Natural killer cell (primary cell): Measurements from ENCODE around the gene IL22RA1. TPM values are rescaled to one million over a fixed set of nuclear protein-coding genes. Genes with fewer than 3 reads are reported as not detected.

Experiments used
- ATAC-seq, 3 donors: fragments of 150-1000 bp in 2 of 3; fragments of 200-7000 bp in 1 of 3; cut with Tn5 transposase; 1 replicate in 1 of 3; 2 replicates in 2 of 3; pipeline ENCODE4 v1.10.0; 2021; ENCODE audit warnings: mild to moderate bottlenecking in 2 of 3, moderate library complexity in 2 of 3
- DNase-seq, 2 donors: peaks; one replicate each; pipeline versions ENCODE4 v3.0.0 to v3.0.0-alpha.2; 2013 to 2021; ENCODE audit warnings: mixed read lengths in 1 of 2
- H3K27ac ChIP-seq: one replicate; pipeline ENCODE4 v1.5.1; 2013; ENCODE audit warnings: mild to moderate bottlenecking, low read length
- H3K27me3 ChIP-seq: one replicate; pipeline ENCODE4 v1.6.1; 2013; ENCODE audit warnings: low read length; ENCODE audit not compliant: control insufficient read depth, insufficient read depth
- H3K36me3 ChIP-seq: one replicate; pipeline ENCODE4 v1.6.1; 2013; ENCODE audit warnings: low read length; ENCODE audit not compliant: control insufficient read depth, insufficient read depth
- H3K4me1 ChIP-seq: one replicate; pipeline ENCODE4 v1.6.1; 2013; ENCODE audit warnings: low read length; ENCODE audit not compliant: control insufficient read depth, insufficient read depth
- H3K4me3 ChIP-seq: one replicate; pipeline ENCODE4 v1.5.1; 2013; ENCODE audit warnings: low read length
- H3K9me3 ChIP-seq: one replicate; pipeline ENCODE4 v1.6.1; 2013; ENCODE audit warnings: low read length; ENCODE audit not compliant: control insufficient read depth, insufficient read depth
- H3K27ac Mint-ChIP-seq, 2 donors: one replicate each; pipeline ENCODE4 v1.8.0; 2022; ENCODE audit warnings: mild to moderate bottlenecking in 2 of 2, mixed read lengths in 2 of 2, moderate library complexity in 1 of 2
- H3K27me3 Mint-ChIP-seq, 2 donors: one replicate each; pipeline ENCODE4 v1.8.0; 2022; ENCODE audit warnings: low read depth in 2 of 2, mixed read lengths in 2 of 2
- H3K36me3 Mint-ChIP-seq: one replicate; pipeline ENCODE4 v1.8.0; 2022; ENCODE audit warnings: mixed read lengths
- H3K4me1 Mint-ChIP-seq, 2 donors: one replicate each; pipeline ENCODE4 v1.8.0; 2022; ENCODE audit warnings: mixed read lengths in 2 of 2
- H3K4me3 Mint-ChIP-seq: one replicate; pipeline ENCODE4 v1.8.0; 2022; ENCODE audit warnings: mild to moderate bottlenecking, moderate library complexity, mixed read lengths
- H3K9me3 Mint-ChIP-seq, 2 donors: one replicate each; pipeline ENCODE4 v1.8.0; 2022; ENCODE audit warnings: mixed read lengths in 2 of 2
- WGBS: methylation state at CpG from one replicate; pipeline ENCODE4 v1.1.7; 2013; ENCODE audit warnings: missing lambda C conversion rate; ENCODE audit not compliant: insufficient coverage; 5-methylcytosine and 5-hydroxymethylcytosine counted together
- intact Hi-C: fragments of 100-400 bp; cut with micrococcal nuclease; formaldehyde crosslinking; loops from one replicate; pipeline ENCODE4 v1.14.2; 2022
- total RNA-seq, 4 donors: library from RNA; stranded (reverse); fragments of 120-200 nt in 1 of 4; gene quantifications; one replicate each; pipeline versions ENCODE4 v1.2.3 to v1.2.4, GENCODE V29; 2013 to 2022
- TF ChIP-seq, protein P1 (sequence below): fragments of 200-600 bp; IDR thresholded peaks from one replicate; pipeline ENCODE4 v1.8.0; 2022; ENCODE audit warnings: antibody characterized with exemption

Gene IL22RA1
- total RNA-seq, 3 donors from 2014 or later (not counting 1 experiment from before 2014, with no cell fraction given), result not detected

DNA sequence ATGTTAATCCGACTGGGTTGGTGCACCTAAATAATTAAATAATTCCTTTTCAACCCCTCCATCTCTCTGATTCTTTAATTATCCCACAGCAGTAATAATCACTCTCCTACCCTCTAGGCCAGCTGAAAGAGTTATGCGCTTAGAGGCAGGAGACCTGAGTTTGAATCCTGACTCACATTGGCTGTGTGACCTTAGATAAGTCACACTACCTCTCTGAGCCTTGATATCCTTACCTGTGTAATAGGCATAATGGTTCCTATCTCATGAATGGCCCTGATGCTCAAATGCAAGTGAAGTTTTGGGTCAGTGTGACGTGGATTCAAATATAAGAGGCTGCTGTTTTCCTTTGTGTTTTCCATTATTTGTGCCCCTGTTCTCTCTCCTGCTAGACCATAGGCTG is 39.1 kb downstream of the IL22RA1 start:
- intact Hi-C loops, result no loop called here
- DNase-seq (no peak), ATAC-seq (no peak)
- Mint-ChIP-seq H3K4me1 (no peaks in the 10 kb centered on the region), H3K9me3 (no peaks in the 10 kb centered on the region), H3K27me3 (no peaks in the 10 kb centered on the region), H3K36me3 (no peaks in the 10 kb centered on the region), H3K4me3 (no peak overlapping the region), H3K27ac (no peak overlapping the region)
- Histone ChIP-seq H3K4me3 (no peak overlapping the region), H3K9me3 (no peaks in the 10 kb centered on the region), H3K27ac (no peak overlapping the region), H3K27me3 (no peaks in the 10 kb centered on the region), H3K36me3 (no peaks in the 10 kb centered on the region), H3K4me1 (no peaks in the 10 kb centered on the region)
- TF ChIP-seq, protein P1, sequence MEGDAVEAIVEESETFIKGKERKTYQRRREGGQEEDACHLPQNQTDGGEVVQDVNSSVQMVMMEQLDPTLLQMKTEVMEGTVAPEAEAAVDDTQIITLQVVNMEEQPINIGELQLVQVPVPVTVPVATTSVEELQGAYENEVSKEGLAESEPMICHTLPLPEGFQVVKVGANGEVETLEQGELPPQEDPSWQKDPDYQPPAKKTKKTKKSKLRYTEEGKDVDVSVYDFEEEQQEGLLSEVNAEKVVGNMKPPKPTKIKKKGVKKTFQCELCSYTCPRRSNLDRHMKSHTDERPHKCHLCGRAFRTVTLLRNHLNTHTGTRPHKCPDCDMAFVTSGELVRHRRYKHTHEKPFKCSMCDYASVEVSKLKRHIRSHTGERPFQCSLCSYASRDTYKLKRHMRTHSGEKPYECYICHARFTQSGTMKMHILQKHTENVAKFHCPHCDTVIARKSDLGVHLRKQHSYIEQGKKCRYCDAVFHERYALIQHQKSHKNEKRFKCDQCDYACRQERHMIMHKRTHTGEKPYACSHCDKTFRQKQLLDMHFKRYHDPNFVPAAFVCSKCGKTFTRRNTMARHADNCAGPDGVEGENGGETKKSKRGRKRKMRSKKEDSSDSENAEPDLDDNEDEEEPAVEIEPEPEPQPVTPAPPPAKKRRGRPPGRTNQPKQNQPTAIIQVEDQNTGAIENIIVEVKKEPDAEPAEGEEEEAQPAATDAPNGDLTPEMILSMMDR, result no peak
- WGBS, result 94% methylated on average over 3 of the region's 3 CpGs

DNA sequence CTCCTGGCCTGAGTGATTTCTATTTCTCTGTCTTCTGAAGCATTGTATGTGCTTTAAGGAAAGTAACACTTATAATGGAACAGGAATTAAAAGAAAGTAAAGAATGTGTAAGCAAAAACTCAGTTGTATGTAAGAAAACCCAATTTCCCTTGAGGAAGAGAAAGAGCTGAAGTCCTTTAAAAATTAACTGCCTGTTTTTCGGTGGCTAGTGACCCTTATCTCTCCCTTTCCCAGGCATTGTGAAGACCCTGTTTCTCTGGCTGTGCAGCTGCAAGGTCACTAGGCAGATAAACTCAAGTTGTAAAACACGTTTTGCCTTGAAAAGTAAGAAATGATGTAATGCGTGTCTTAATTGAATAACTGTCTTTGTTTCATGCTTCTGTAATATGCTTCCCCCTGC is 39.5 kb downstream of the IL22RA1 start:
- DNase-seq, result no peak
- Histone ChIP-seq H3K27ac (no peak overlapping the region), H3K4me1 (no peaks in the 10 kb centered on the region), H3K9me3 (no peaks in the 10 kb centered on the region), H3K4me3 (no peak overlapping the region), H3K36me3 (no peaks in the 10 kb centered on the region), H3K27me3 (no peaks in the 10 kb centered on the region)
- intact Hi-C loops, result no loop called here
- Mint-ChIP-seq H3K4me3 (no peak overlapping the region), H3K4me1 (no peaks in the 10 kb centered on the region), H3K9me3 (no peaks in the 10 kb centered on the region), H3K36me3 (no peaks in the 10 kb centered on the region), H3K27ac (no peak overlapping the region), H3K27me3 (no peaks in the 10 kb centered on the region)
- WGBS, result 67% methylated on average over 3 of the region's 3 CpGs
- ATAC-seq, result no peak
- TF ChIP-seq, protein P1, result no peak

DNA sequence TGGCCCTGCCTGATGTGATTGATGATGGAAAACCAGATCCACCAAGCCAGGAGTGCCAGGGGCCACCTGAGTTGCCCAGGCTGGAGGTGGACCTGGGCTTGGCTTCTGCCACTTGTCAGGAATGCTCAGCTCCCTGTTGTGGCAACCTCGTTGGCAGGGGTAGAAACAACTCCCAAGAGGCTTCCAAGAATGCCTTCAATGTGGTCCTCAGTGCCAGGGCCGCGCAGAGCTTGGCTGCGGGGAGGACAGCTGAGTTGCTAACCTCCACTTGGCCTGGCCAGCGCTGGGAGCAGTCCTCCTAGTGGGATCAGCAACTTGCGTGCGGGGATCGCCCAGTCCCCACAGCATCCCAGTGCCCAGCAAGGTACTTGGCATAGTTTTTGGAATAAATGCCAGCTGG is 40.0 kb downstream of the IL22RA1 start:
- no peaks in the 10 kb centered on the region for H3K27me3 ChIP-seq
- Mint-ChIP-seq H3K9me3 (no peaks in the 10 kb centered on the region), H3K27me3 (no peaks in the 10 kb centered on the region), H3K36me3 (no peaks in the 10 kb centered on the region), H3K4me1 (no peaks in the 10 kb centered on the region), H3K27ac (no peak overlapping the region), H3K4me3 (no peak overlapping the region)
- H3K9me3 ChIP-seq, result no peaks in the 10 kb centered on the region
- no peak for ATAC-seq
- intact Hi-C loops, result no loop called here
- WGBS, result 92% methylated on average over 8 of the region's 8 CpGs
- no peaks in the 10 kb centered on the region for H3K36me3 ChIP-seq
- DNase-seq, result no peak
- TF ChIP-seq, protein P1, result no peak
- no peak overlapping the region for H3K4me3 ChIP-seq
- no peaks in the 10 kb centered on the region for H3K4me1 ChIP-seq
- H3K27ac ChIP-seq, result no peak overlapping the region

DNA sequence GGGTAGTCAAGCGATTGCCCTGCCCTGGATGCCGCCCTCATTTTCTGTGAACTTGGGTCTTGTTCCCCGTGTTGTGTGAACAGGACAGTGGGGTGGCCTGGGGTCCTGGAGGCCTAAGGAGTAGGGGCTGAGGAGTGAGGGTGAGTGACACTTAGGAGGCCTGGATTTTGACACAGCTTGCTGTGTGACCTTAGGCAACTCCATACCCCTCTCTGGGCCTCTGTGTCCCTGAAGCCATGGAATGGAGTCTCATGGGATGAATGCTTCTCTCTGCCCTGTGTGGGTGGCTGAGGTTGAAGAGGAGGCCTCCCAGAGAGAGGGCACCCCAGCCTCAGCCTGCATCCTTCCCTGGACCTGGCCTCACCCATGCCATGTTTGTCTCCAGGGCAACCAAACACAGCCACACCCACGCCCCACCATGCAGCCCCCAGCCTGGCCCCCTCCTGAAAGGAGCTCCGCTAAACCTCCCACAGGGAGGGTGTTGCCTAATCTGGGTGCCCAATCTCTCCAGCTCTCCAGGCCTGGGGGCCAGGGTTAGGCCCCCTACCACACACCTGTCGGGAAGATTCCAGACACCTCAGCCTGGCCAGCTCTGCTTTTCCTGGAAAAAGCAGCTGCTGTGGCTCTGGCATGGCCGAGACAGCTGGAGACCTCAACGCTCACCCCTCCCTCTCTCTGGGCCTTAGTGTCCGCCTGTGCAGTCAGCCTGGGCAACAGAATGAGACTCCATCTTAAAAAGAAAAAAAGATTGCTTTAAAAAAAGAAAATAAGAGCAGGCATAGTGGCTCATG is 40.9 kb downstream of the IL22RA1 start:
- Histone ChIP-seq H3K9me3 (no peaks in the 10 kb centered on the region), H3K36me3 (no peaks in the 10 kb centered on the region), H3K4me3 (no peak overlapping the region), H3K27me3 (no peaks in the 10 kb centered on the region), H3K27ac (no peak overlapping the region), H3K4me1 (no peaks in the 10 kb centered on the region)
- ATAC-seq (no peak), DNase-seq (no peak)
- Mint-ChIP-seq H3K27me3 (no peaks in the 10 kb centered on the region), H3K9me3 (no peaks in the 10 kb centered on the region), H3K27ac (no peak overlapping the region), H3K4me3 (no peak overlapping the region), H3K36me3 (no peaks in the 10 kb centered on the region), H3K4me1 (no peaks in the 10 kb centered on the region)
- TF ChIP-seq, protein P1, result no peak
- WGBS, result 84% methylated on average over 9 of the region's 9 CpGs
- intact Hi-C loops, result no loop called here
